HEK293T (cell line): ENCODE data around the gene MAF.

Source experiments
- ARNT ChIP-seq: fragments of 450-650 bp; IDR thresholded peaks from 2 replicates; pipeline ENCODE4 v1.6.1; 2017; ENCODE audit warnings: mild to moderate bottlenecking
- BHLHE40 ChIP-seq: fragments of 450-650 bp; IDR thresholded peaks from 2 replicates; pipeline ENCODE4 v1.6.1; 2016; ENCODE audit warnings: mild to moderate bottlenecking, moderate library complexity, borderline replicate concordance
- ELF4 ChIP-seq: fragments of 450-650 bp; IDR thresholded peaks from 2 replicates; pipeline ENCODE4 v1.6.1; 2017; ENCODE audit warnings: antibody characterized with exemption
- FOXM1 ChIP-seq: fragments of 450-650 bp; IDR thresholded peaks from 2 replicates; pipeline ENCODE4 v1.6.1; 2017; ENCODE audit warnings: mild to moderate bottlenecking, borderline replicate concordance

GRCh38 chr16:79639576-79640311 lies 39.2 kb upstream of the MAF start:
- TF ChIP-seq BHLHE40 (no peak), ELF4 (no peak), ARNT (no peak), FOXM1 (no peak)
